GM18907 (cell line): ENCODE results near the gene ENPP3.

Source experiments
- ATAC-seq: cut with Tn5 transposase; IDR thresholded peaks from one replicate; pipeline ENCODE4 v1.9.1; 2021; ENCODE audit warnings: mild to moderate bottlenecking, moderate library complexity; ENCODE audit not compliant: unreplicated experiment

ENPP3 gene

DNA sequence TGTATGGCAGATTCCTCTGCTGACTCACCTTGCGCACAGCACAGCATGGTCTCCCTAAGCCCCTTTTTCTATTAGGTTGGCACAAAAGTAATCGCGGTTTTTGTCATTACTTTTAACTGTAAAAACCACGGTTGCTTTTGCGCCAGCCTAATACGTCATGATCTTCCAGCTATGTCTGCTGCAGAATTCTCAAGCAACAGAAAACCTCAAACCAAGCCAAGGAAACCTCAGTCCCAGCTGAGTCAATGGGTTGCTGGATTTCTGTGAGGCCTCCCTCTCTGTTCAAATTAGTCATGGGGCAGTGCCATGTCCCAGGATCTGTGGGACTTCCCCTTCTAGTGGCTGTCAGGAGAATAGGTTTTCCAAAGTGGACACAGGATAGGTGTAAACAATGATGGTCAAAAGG, 155.0 kb downstream of the ENPP3 start:
- no peak for ATAC-seq

DNA sequence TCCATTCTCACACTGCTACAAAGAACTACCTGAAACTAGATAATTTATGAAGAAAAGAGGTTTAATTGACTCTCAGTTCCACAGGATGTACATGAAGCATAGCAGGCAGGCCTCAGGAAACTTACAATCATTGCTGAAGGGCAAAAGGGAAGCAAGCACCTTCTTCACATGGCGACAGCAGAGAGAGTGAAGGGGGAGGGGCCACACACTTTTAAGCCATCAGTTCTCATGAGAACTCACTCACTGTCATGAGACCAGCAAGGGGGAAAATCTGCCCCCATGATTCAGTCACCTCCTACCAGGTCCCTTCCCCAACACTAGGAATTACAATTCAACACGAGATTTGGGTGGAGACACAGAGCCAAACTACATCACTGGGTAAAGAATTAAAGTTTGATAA, 158.3 kb downstream of the ENPP3 start:
- no peak for ATAC-seq
